B cell (primary cell): ENCODE measurements around the gene DACT3. TPM values are rescaled to one million over a fixed set of nuclear protein-coding genes. Genes with fewer than 3 reads are reported as not detected.

Experiments
- ATAC-seq: fragments of 200-7000 bp; cut with Tn5 transposase; one replicate; pipeline ENCODE4 v1.10.0; 2021; ENCODE audit warnings: low read depth, mild to moderate bottlenecking, moderate number of reproducible peaks, moderate library complexity
- CTCF ChIA-PET: fragments of 350-600 bp; sonication (Branson Sonifier 250); formaldehyde crosslinking; loops from one replicate; lab custom pipeline; 2021; ENCODE audit warnings: antibody characterized with exemption, inconsistent platforms; lab: Charles Lee
- POLR2A ChIA-PET: fragments of 350-600 bp; sonication (Branson Sonifier 250); formaldehyde crosslinking; loops from one replicate; lab custom pipeline; 2021; ENCODE audit warnings: antibody characterized with exemption; lab: Charles Lee
- DNase-seq: peaks from one replicate; pipeline ENCODE4 v3.0.0; 2013
- H2AFZ ChIP-seq: 2 replicates; pipeline ENCODE4 v1.6.1; 2012; ENCODE audit warnings: mild to moderate bottlenecking, low read depth, low read length; ENCODE audit not compliant: insufficient read depth, poor library complexity, severe bottlenecking
- H3K27ac ChIP-seq, 2 donors: 1 replicate in 1 of 2; 2 replicates in 1 of 2; pipeline ENCODE4 v1.5.1; 2012 to 2013; ENCODE audit warnings: low read length in 2 of 2, mild to moderate bottlenecking in 2 of 2, moderate library complexity in 1 of 2
- H3K27me3 ChIP-seq, 4 experiments: fragments of 200-600 bp in 1 of 4; sonication (generic) in 1 of 4; replicated peaks in 1 of 4; 1 replicate in 2 of 4; 2 replicates in 2 of 4; pipeline versions ENCODE4 v1.6.1 to v1.7.0; 2013 to 2016; ENCODE audit warnings: low read length in 3 of 4, mild to moderate bottlenecking in 2 of 4, mixed read lengths in 1 of 4, moderate library complexity in 1 of 4; ENCODE audit not compliant: insufficient read depth in 4 of 4, control insufficient read depth in 3 of 4; ENCODE audit errors: control extremely low read depth in 1 of 4
- H3K36me3 ChIP-seq, 2 experiments: replicated peaks in 1 of 2; 1 replicate in 1 of 2; 2 replicates in 1 of 2; pipeline versions ENCODE4 v1.6.1 to v1.7.1; 2013; ENCODE audit warnings: low read length in 1 of 2; ENCODE audit not compliant: insufficient read depth in 2 of 2, control insufficient read depth in 1 of 2; ENCODE audit errors: control extremely low read depth in 1 of 2, extremely low read depth in 1 of 2
- H3K4me1 ChIP-seq, 2 donors: fragments of 200-600 bp in 1 of 2; sonication (generic) in 1 of 2; 1 replicate in 1 of 2; 2 replicates in 1 of 2; pipeline versions ENCODE4 v1.5.1 to v1.6.1; 2013 to 2017; ENCODE audit warnings: low read length in 2 of 2; ENCODE audit not compliant: control insufficient read depth in 2 of 2, insufficient read depth in 2 of 2
- H3K4me2 ChIP-seq: replicated peaks from 2 replicates; pipeline ENCODE3; 2012; ENCODE audit warnings: mild to moderate bottlenecking, low read depth, low read length; ENCODE audit not compliant: poor library complexity, severe bottlenecking
- H3K4me3 ChIP-seq, 5 experiments: fragments of 200-600 bp in 1 of 5; sonication (generic) in 1 of 5; 1 replicate in 3 of 5; 2 replicates in 2 of 5; pipeline versions ENCODE4 v1.5.1 to v1.7.0; 2011 to 2016; ENCODE audit warnings: low read length in 4 of 5, mild to moderate bottlenecking in 4 of 5, low read depth in 2 of 5, control low read depth in 1 of 5, moderate library complexity in 1 of 5; ENCODE audit not compliant: insufficient read depth in 1 of 5; ENCODE audit errors: control extremely low read depth in 1 of 5, extremely low read depth in 1 of 5
- H3K79me2 ChIP-seq: fragments of 200-600 bp; sonication (generic); one replicate; pipeline ENCODE4 v1.6.0; 2016; ENCODE audit warnings: low read length; ENCODE audit not compliant: control insufficient read depth, insufficient read depth
- H3K9ac ChIP-seq: fragments of 200-600 bp; sonication (generic); 2 replicates; pipeline ENCODE4 v1.6.1; 2017; ENCODE audit warnings: mild to moderate bottlenecking, low read length, moderate library complexity
- H3K9me3 ChIP-seq, 3 donors: one replicate each; pipeline versions ENCODE4 v1.6.1 to v1.7.1; 2013; ENCODE audit warnings: low read length in 2 of 3; ENCODE audit not compliant: control insufficient read depth in 2 of 3, insufficient read depth in 1 of 3; ENCODE audit errors: control extremely low read depth in 1 of 3
- H4K20me1 ChIP-seq: 2 replicates; pipeline ENCODE4 v1.6.0; 2012; ENCODE audit warnings: mild to moderate bottlenecking, low read length; ENCODE audit not compliant: insufficient read depth, control insufficient read depth, poor library complexity, severe bottlenecking
- H3K27ac Mint-ChIP-seq: one replicate; pipeline ENCODE4 v1.8.0; 2021; ENCODE audit warnings: mixed read lengths
- H3K27me3 Mint-ChIP-seq: one replicate; pipeline ENCODE4 v1.8.0; 2021; ENCODE audit warnings: mixed read lengths
- H3K4me1 Mint-ChIP-seq: one replicate; pipeline ENCODE4 v1.8.0; 2021; ENCODE audit warnings: mixed read lengths
- H3K4me3 Mint-ChIP-seq: one replicate; pipeline ENCODE4 v1.8.0; 2021; ENCODE audit warnings: mixed read lengths
- H3K9me3 Mint-ChIP-seq: one replicate; pipeline ENCODE4 v1.8.0; 2022; ENCODE audit warnings: mixed read lengths; ENCODE audit not compliant: insufficient read depth
- EZH2 ChIP-seq: IDR thresholded peaks from 2 replicates; pipeline ENCODE4 v1.6.1; 2012; ENCODE audit warnings: borderline replicate concordance, low read depth, mild to moderate bottlenecking, moderate library complexity, low read length; ENCODE audit not compliant: insufficient read depth, poor library complexity, severe bottlenecking
- WGBS: methylation state at CpG from one replicate; pipeline ENCODE4 v1.1.5; 2013; ENCODE audit warnings: missing lambda C conversion rate; ENCODE audit not compliant: insufficient coverage; 5-methylcytosine and 5-hydroxymethylcytosine counted together
- intact Hi-C: fragments of 100-400 bp; cut with micrococcal nuclease; formaldehyde crosslinking; loops from one replicate; pipeline ENCODE4 v1.10.0; 2022
- polyA plus RNA-seq: library from polyadenylated mRNA; depleted of rRNA; stranded (reverse); fragments of >200 nt; gene quantifications from 2 replicates; pipeline ENCODE4 v1.2.3, GENCODE V29; 2012
- total RNA-seq, 2 donors: library from RNA; stranded (reverse); fragments of 120-200 nt in 1 of 2; gene quantifications; 1 replicate in 1 of 2; 2 replicates in 1 of 2; pipeline versions ENCODE4 v1.2.3 to v1.2.4, GENCODE V29; 2013 to 2022
- TF ChIP-seq, protein P1 (sequence below): fragments of 200-600 bp; IDR thresholded peaks from one replicate; pipeline ENCODE4 v1.8.0; 2022; ENCODE audit warnings: antibody characterized with exemption, mild to moderate bottlenecking

Gene DACT3
- total and polyA plus RNA-seq, 2 donors (not counting 1 experiment from before 2014, with no cell fraction given): 0.03 to 0.15 TPM

DNA sequence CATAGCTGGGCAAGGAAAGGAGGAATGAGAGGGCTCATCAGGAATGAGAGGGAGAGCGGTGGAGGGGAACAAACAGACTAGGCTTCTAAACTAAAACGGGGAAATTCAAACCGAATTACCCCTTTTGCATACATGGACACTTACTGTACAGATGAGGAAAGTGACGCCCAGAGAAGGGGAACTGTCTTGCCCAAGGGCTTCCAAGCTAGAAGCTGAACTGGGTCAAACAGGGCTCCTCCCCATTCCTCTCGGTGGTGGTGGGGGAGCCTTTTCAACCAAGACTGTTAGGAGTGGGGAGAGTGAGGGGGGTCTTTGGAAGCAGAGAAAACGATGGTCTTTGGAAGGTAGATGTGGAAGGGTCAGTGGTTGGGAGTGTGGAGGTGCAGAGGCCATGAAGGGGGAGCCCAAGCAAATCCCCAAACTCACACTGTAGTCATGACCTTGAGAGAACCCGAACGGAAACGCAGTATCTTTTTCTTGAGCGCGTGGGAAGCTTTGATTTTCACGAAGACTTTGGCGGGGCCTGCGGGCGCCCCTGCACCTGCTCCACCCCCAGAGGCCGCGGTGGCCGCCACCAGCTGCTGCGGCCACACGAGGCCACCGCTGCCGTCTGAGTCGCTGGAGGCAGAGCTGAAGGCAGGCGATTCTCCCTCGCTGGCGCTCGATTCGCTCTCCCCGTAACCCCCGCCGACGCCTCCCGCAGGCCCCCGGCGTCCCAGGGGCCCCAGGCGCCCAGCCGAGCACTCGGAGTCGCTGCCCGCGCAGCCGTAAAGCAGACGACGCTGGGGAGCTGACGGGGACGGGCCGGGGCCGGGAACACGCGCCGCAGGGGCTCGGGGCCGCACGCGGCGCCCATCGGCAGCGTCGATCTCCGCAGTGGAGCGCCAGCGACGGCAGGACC is 12.7 kb downstream of the DACT3 start:
- no peaks in the 10 kb centered on the region for H3K36me3 ChIP-seq
- H3K79me2 ChIP-seq: no peaks in the 10 kb centered on the region
- H3K9ac ChIP-seq: no peak overlapping the region
- ATAC-seq (no peak), DNase-seq (peak; percentile 31)
- H3K9me3 Mint-ChIP-seq: no peaks in the 10 kb centered on the region
- TF ChIP-seq, protein P1, sequence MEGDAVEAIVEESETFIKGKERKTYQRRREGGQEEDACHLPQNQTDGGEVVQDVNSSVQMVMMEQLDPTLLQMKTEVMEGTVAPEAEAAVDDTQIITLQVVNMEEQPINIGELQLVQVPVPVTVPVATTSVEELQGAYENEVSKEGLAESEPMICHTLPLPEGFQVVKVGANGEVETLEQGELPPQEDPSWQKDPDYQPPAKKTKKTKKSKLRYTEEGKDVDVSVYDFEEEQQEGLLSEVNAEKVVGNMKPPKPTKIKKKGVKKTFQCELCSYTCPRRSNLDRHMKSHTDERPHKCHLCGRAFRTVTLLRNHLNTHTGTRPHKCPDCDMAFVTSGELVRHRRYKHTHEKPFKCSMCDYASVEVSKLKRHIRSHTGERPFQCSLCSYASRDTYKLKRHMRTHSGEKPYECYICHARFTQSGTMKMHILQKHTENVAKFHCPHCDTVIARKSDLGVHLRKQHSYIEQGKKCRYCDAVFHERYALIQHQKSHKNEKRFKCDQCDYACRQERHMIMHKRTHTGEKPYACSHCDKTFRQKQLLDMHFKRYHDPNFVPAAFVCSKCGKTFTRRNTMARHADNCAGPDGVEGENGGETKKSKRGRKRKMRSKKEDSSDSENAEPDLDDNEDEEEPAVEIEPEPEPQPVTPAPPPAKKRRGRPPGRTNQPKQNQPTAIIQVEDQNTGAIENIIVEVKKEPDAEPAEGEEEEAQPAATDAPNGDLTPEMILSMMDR: no peak
- TF ChIP-seq EZH2: no peak
- H3K4me2 ChIP-seq: peak overlapping the region; percentile 8
- H3K27ac Mint-ChIP-seq: peak overlapping the region; percentile 69
- CTCF ChIA-PET: no interaction called here
- no peak overlapping the region for H2AFZ ChIP-seq
- H3K27me3 ChIP-seq: peaks cover 0 to 56% (median 24%) of the 10 kb centered on the region in 4 experiments
- no peaks in the 10 kb centered on the region for H4K20me1 ChIP-seq
- WGBS: 26% methylated on average over 58 of the region's 63 CpGs
- H3K9me3 ChIP-seq: peaks cover 0 to 26% (median 14%) of the 10 kb centered on the region in 3 donors
- intact Hi-C loops: no loop called here
- peaks cover 57% of the 10 kb centered on the region for H3K27me3 Mint-ChIP-seq
- POLR2A ChIA-PET: interaction anchor here (0.7 kb wide), 1 partner anchor 11 kb away, joined by 6 read pairs; no protein-coding TSS in a partner anchor
- no peak overlapping the region for H3K27ac ChIP-seq
- H3K4me1 ChIP-seq: peaks cover 6 to 8% of the 10 kb centered on the region in 2 donors
- peaks cover 8% of the 10 kb centered on the region for H3K4me1 Mint-ChIP-seq
- peak overlapping the region; percentile 42 for H3K4me3 Mint-ChIP-seq
- H3K4me3 ChIP-seq: no peak overlapping the region

DNA sequence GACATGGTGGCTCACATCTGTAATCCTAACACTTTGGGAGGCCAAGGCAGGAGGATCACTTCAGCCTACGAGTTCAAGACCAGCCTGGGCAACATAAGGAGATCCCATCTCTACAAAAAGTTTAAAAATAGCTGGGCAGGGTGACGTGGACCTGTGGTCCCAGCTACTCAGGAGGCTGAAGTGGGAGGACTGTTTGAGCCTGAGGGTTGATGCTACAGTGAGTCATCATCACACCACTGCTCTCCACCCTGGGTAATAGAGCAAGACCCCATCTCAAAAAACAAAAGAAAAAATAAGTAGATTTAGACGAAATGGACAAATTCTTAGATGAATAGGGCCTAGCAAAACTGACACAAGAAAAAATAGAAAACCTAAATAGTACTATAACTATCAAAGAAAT is 14.6 kb downstream of the DACT3 start:
- DNase-seq (no peak), ATAC-seq (no peak)
- ChIA-PET CTCF (interaction anchor here (0.7 kb wide), 1 partner anchor 499 kb away, joined by 3 read pairs; no protein-coding TSS in a partner anchor), POLR2A (interaction anchor here (0.7 kb wide), 1 partner anchor 13 kb away, joined by 5 read pairs; no protein-coding TSS in a partner anchor)
- no peak for TF ChIP-seq EZH2
- TF ChIP-seq, protein P1: no peak
- Histone ChIP-seq H4K20me1 (no peaks in the 10 kb centered on the region), H3K9ac (no peak overlapping the region), H3K36me3 (no peaks in the 10 kb centered on the region), H3K4me3 (no peak overlapping the region), H3K27me3 (peaks cover 0 to 45% (median 22%) of the 10 kb centered on the region in 4 experiments), H2AFZ (no peak overlapping the region), H3K9me3 (peaks cover 0 to 26% (median 14%) of the 10 kb centered on the region in 3 donors), H3K4me1 (peaks cover 6 to 8% of the 10 kb centered on the region in 2 donors), H3K79me2 (no peaks in the 10 kb centered on the region), H3K4me2 (no peak overlapping the region), H3K27ac (no peak overlapping the region)
- H3K27me3 Mint-ChIP-seq: peaks cover 54% of the 10 kb centered on the region
- H3K9me3 Mint-ChIP-seq: no peaks in the 10 kb centered on the region
- no CpG with 5 or more reads among the region's 3 CpGs for WGBS
- H3K27ac Mint-ChIP-seq: no peak overlapping the region
- no peak overlapping the region for H3K4me3 Mint-ChIP-seq
- intact Hi-C loops: no loop called here
- H3K4me1 Mint-ChIP-seq: peaks cover 8% of the 10 kb centered on the region
